Neural cell (in vitro differentiated cells): ENCODE data around the gene HIGD1C. TPM values are rescaled to one million over a fixed set of nuclear protein-coding genes. Genes with fewer than 3 reads are reported as not detected.

Experiments used
- H2AFZ ChIP-seq: fragments of 200-600, 300-800 bp; sonication (generic), shearing (Covaris generic); 2 replicates; pipeline ENCODE4 v1.6.0; 2014; ENCODE audit warnings: low read depth, mild to moderate bottlenecking, antibody characterized with exemption, low read length, moderate library complexity
- H3F3A ChIP-seq: fragments of 200-600 bp; shearing (Covaris generic); 2 replicates; pipeline ENCODE4 v1.6.1; 2016; ENCODE audit warnings: mild to moderate bottlenecking, moderate library complexity, mixed read lengths, antibody characterized with exemption, low read length; ENCODE audit not compliant: insufficient read depth, poor library complexity, severe bottlenecking
- H3K27ac ChIP-seq: fragments of 200-600, 300-800 bp; sonication (generic), shearing (Covaris generic); 2 replicates; pipeline ENCODE4 v1.5.1; 2014; ENCODE audit warnings: mild to moderate bottlenecking, low read length, moderate library complexity
- H3K27me3 ChIP-seq: fragments of 300-800, 200-600 bp; sonication (generic), shearing (Covaris generic); 2 replicates; pipeline ENCODE4 v1.6.0; 2014; ENCODE audit warnings: mild to moderate bottlenecking, low read depth, low read length, moderate library complexity; ENCODE audit not compliant: insufficient read depth
- H3K36me3 ChIP-seq: fragments of 300-800, 200-600 bp; sonication (generic), shearing (Covaris generic); 2 replicates; pipeline ENCODE4 v1.5.1; 2014; ENCODE audit warnings: mild to moderate bottlenecking, antibody characterized with exemption, low read length, moderate library complexity; ENCODE audit not compliant: insufficient read depth
- H3K4me2 ChIP-seq: fragments of 300-800, 200-600 bp; sonication (generic), shearing (Covaris generic); 2 replicates; pipeline ENCODE4 v1.6.0; 2014; ENCODE audit warnings: mild to moderate bottlenecking, low read length
- H3K4me3 ChIP-seq: fragments of 300-800, 200-600 bp; sonication (generic), shearing (Covaris generic); 2 replicates; pipeline ENCODE4 v1.5.1; 2014; ENCODE audit warnings: mild to moderate bottlenecking, low read length, moderate library complexity
- H3K79me2 ChIP-seq: fragments of 200-600 bp; shearing (Covaris generic); replicated peaks from 2 replicates; pipeline ENCODE4 v1.6.0; 2014; ENCODE audit warnings: mild to moderate bottlenecking, low read length, moderate library complexity; ENCODE audit not compliant: insufficient read depth
- H3K9ac ChIP-seq: fragments of 300-800, 200-600 bp; sonication (generic), shearing (Covaris generic); 2 replicates; pipeline ENCODE4 v1.6.1; 2016; ENCODE audit warnings: mild to moderate bottlenecking, low read length, mixed read lengths
- H3K9me2 ChIP-seq: fragments of 200-600 bp; shearing (Covaris generic); 2 replicates; pipeline ENCODE4 v1.6.1; 2016; ENCODE audit warnings: mild to moderate bottlenecking, low read length, mixed read lengths; ENCODE audit not compliant: insufficient read depth
- H3K9me3 ChIP-seq: fragments of 200-600, 300-800 bp; sonication (generic), shearing (Covaris generic); 2 replicates; pipeline ENCODE4 v1.6.1; 2016; ENCODE audit warnings: mild to moderate bottlenecking, mixed run types, low read length, moderate library complexity, mixed read lengths
- H4K20me1 ChIP-seq: fragments of 200-600 bp; shearing (Covaris generic); 2 replicates; pipeline ENCODE4 v1.6.1; 2016; ENCODE audit warnings: mild to moderate bottlenecking, mixed run types; ENCODE audit not compliant: insufficient read depth
- CTCF ChIP-seq: fragments of 450-650 bp; IDR thresholded peaks from 2 replicates; pipeline ENCODE4 v1.5.1; 2014; ENCODE audit warnings: antibody characterized with exemption, mild to moderate bottlenecking, moderate library complexity; ENCODE audit not compliant: poor library complexity, severe bottlenecking
- EP300 ChIP-seq: fragments of 450-650 bp; conservative IDR thresholded peaks from 2 replicates; pipeline ENCODE4 v1.6.1; 2014; ENCODE audit warnings: antibody characterized with exemption, mild to moderate bottlenecking, moderate library complexity; ENCODE audit not compliant: poor library complexity, severe bottlenecking
- EZH2 ChIP-seq: fragments of 200-600, 300-800 bp; shearing (Covaris generic), sonication (generic); IDR thresholded peaks from 2 replicates; pipeline ENCODE4 v1.6.1; 2014; ENCODE audit warnings: antibody characterized with exemption, low read length, borderline replicate concordance, mild to moderate bottlenecking; ENCODE audit not compliant: insufficient read depth, poor library complexity, severe bottlenecking
- MXI1 ChIP-seq: fragments of 450-650 bp; conservative IDR thresholded peaks from 2 replicates; pipeline ENCODE4 v1.6.1; 2014; ENCODE audit warnings: antibody characterized with exemption, mild to moderate bottlenecking; ENCODE audit not compliant: poor library complexity, severe bottlenecking
- POLR2AphosphoS5 ChIP-seq: IDR thresholded peaks from 2 replicates; pipeline ENCODE4 v1.6.1; 2012
- RAD21 ChIP-seq: fragments of 450-650 bp; conservative IDR thresholded peaks from 2 replicates; pipeline ENCODE4 v1.6.1; 2014; ENCODE audit warnings: antibody characterized with exemption, mild to moderate bottlenecking, moderate library complexity
- REST ChIP-seq: IDR thresholded peaks from 2 replicates; pipeline ENCODE4 v1.6.1; 2012; ENCODE audit warnings: borderline replicate concordance
- SMC3 ChIP-seq: fragments of 450-650 bp; conservative IDR thresholded peaks from 2 replicates; pipeline ENCODE4 v1.6.1; 2014; ENCODE audit warnings: antibody characterized with exemption, mild to moderate bottlenecking, moderate library complexity; ENCODE audit not compliant: poor library complexity
- TAF1 ChIP-seq: IDR thresholded peaks from 2 replicates; pipeline ENCODE4 v1.6.1; 2012; ENCODE audit warnings: low read depth
- polyA plus RNA-seq: library from polyadenylated mRNA; depleted of rRNA; stranded (reverse); fragments of >200 nt; gene quantifications from 2 replicates; pipeline ENCODE4 v1.2.3, GENCODE V29; 2014

The HIGD1C gene
- polyA plus RNA-seq, 1 donor from 2014 or later = not detected

GRCh38 chr12:50918584-50919316 lies 33.6 kb upstream of the HIGD1C start:
- no peaks in the 10 kb centered on the region for H3K9me3 ChIP-seq
- H3K9ac ChIP-seq = no peak overlapping the region
- no peaks in the 10 kb centered on the region for H4K20me1 ChIP-seq
- no peaks in the 10 kb centered on the region for H3F3A ChIP-seq
- H3K27me3 ChIP-seq = no peaks in the 10 kb centered on the region
- no peaks in the 10 kb centered on the region for H3K9me2 ChIP-seq
- no peak overlapping the region for H2AFZ ChIP-seq
- no peak overlapping the region for H3K4me3 ChIP-seq
- H3K4me2 ChIP-seq = no peak overlapping the region
- H3K36me3 ChIP-seq = no peaks in the 10 kb centered on the region
- TF ChIP-seq RAD21 = no peak
- no peak for TF ChIP-seq EZH2
- TF ChIP-seq CTCF = no peak
- TF ChIP-seq EP300 = no peak
- no peaks in the 10 kb centered on the region for H3K79me2 ChIP-seq
- H3K27ac ChIP-seq = no peak overlapping the region

DNA sequence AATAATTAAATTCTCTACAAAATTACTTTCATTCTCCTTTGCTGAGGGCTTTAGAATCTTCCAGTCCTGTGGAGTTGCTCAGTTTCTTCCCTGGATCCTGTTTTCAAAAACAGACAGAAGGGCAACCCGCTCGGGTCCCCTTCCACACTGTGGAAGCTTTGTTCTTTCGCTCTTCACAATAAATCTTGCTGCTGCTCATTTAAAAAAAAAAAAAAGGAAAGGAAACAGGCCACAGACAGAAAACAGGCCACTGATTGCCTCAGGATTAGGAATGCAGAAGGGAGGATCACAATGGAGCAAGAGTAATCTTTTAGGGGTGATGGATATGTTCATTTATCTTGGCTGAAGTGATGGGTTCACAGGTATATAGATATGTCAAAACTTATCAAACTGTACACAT lies 29.5 kb upstream of the HIGD1C start:
- Histone ChIP-seq H3K4me2 (no peak overlapping the region), H2AFZ (no peak overlapping the region), H3K27ac (no peak overlapping the region), H4K20me1 (no peaks in the 10 kb centered on the region), H3K27me3 (no peaks in the 10 kb centered on the region), H3F3A (no peaks in the 10 kb centered on the region), H3K4me3 (no peak overlapping the region), H3K36me3 (no peaks in the 10 kb centered on the region), H3K9me2 (no peaks in the 10 kb centered on the region), H3K79me2 (no peaks in the 10 kb centered on the region), H3K9me3 (no peaks in the 10 kb centered on the region), H3K9ac (no peak overlapping the region)
- no peak for TF ChIP-seq REST
- no peak for TF ChIP-seq SMC3
- no peak for TF ChIP-seq MXI1
- TF ChIP-seq RAD21 = no peak
- TF ChIP-seq TAF1 = no peak
- TF ChIP-seq EZH2 = no peak
- no peak for TF ChIP-seq POLR2AphosphoS5
- TF ChIP-seq EP300 = no peak
- no peak for TF ChIP-seq CTCF
